B cell (primary cell): ENCODE measurements around the gene CAMTA1.

Source experiments
- CTCF ChIP-seq: fragments of 200-600 bp; IDR thresholded peaks from one replicate; pipeline ENCODE4 v1.8.0; 2022; ENCODE audit warnings: antibody characterized with exemption, mild to moderate bottlenecking
- EZH2 ChIP-seq: IDR thresholded peaks from 2 replicates; pipeline ENCODE4 v1.6.1; 2012; ENCODE audit warnings: borderline replicate concordance, low read depth, mild to moderate bottlenecking, moderate library complexity, low read length; ENCODE audit not compliant: insufficient read depth, poor library complexity, severe bottlenecking

GRCh38 chr1:7103874-7104273 lies 318.6 kb downstream of the CAMTA1 start:
- no peak for TF ChIP-seq CTCF
- no peak for TF ChIP-seq EZH2
